ENCODE data around the gene KRT25. TPM values are rescaled to one million over a fixed set of nuclear protein-coding genes. Genes with fewer than 3 reads are reported as not detected.
A peak's percentile ranks its signal among the peaks of the same experiment; 100 is the strongest.

The KRT25 gene, protein sequence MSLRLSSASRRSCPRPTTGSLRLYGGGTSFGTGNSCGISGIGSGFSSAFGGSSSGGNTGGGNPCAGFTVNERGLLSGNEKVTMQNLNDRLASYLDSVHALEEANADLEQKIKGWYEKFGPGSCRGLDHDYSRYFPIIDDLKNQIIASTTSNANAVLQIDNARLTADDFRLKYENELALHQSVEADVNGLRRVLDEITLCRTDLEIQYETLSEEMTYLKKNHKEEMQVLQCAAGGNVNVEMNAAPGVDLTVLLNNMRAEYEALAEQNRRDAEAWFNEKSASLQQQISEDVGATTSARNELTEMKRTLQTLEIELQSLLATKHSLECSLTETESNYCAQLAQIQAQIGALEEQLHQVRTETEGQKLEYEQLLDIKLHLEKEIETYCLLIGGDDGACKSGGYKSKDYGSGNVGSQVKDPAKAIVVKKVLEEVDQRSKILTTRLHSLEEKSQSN
- total RNA-seq (not detected), polyA plus RNA-seq (not detected)

DNA sequence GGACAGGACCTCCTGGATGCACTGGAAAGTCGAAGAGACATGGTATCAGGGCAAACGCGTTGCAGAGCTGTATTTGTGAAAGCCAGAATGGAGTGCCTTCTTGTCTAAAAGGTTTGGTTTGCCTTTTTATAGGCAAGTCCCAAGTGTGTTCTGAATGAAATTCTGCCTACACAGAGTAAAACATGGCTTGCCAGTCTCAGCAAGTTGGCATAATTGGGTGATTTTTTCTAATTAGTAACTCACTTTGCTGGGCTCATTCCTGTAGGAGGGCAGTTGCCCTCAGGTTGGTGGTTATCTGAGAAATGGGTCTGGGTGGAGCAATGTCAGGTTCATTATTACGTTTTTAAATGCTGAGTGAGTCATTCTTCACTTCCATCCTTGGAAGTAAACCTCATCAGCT is at the start of gene KRT25:
Gene KRT25 (minus strand): TSS at position 101 of the 400 bp plus-strand sequence. CDS start 60 bp downstream, at position 41.
- Histone ChIP-seq H3K4me3 (no peak within 1 kb of the TSS), H3K36me3 (no peaks in the 10 kb centered on the region), H3K4me1 (no peaks in the 10 kb centered on the region), H3K27ac (no peak within 1 kb of the TSS), H3K27me3 (no peaks in the 10 kb centered on the region), H3K9me3 (no peaks in the 10 kb centered on the region)
- intact Hi-C loops (cut with DNase I) = no loop called here
- DNase-seq (no peak), FAIRE-seq (no peak), ATAC-seq (no peak)
- TF ChIP-seq, protein P1, sequence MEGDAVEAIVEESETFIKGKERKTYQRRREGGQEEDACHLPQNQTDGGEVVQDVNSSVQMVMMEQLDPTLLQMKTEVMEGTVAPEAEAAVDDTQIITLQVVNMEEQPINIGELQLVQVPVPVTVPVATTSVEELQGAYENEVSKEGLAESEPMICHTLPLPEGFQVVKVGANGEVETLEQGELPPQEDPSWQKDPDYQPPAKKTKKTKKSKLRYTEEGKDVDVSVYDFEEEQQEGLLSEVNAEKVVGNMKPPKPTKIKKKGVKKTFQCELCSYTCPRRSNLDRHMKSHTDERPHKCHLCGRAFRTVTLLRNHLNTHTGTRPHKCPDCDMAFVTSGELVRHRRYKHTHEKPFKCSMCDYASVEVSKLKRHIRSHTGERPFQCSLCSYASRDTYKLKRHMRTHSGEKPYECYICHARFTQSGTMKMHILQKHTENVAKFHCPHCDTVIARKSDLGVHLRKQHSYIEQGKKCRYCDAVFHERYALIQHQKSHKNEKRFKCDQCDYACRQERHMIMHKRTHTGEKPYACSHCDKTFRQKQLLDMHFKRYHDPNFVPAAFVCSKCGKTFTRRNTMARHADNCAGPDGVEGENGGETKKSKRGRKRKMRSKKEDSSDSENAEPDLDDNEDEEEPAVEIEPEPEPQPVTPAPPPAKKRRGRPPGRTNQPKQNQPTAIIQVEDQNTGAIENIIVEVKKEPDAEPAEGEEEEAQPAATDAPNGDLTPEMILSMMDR (IDR thresholded peaks at IDR 0.05) = no peak
- WGBS, 2 donors = 51 to 70% methylated on average over 4 of the region's 4 CpGs

DNA sequence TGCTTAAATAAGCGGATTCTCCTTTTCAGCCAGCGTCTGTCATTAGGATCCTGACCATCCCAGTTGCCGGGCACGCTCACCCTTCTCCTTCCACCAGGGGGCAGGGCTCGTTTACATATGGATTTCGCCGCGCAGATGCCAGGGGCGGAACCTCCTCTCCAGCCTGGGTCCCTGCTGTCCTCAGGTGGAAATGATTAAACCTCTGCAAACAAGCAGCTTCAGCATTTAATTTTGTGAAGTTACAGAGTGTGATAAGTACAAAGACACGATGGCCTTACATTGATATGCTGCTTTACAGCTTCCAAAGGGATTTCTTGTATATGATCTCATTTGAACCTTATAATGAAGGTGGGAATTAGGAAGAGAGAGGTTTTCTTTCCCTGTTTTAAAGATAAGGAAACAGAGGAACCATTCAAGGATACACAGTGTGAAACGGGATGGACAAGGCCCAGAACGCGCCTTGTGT is 48.5 kb upstream of the KRT25 start:
- peaks cover 0 to 35% (median 0%) of the 10 kb centered on the region in 4 donors for H3K27me3 ChIP-seq
- intact Hi-C loops (cut with DNase I) = loop anchor here in 1 of 3 donors (10.0 kb wide), 1 partner anchor 851 kb away; no protein-coding TSS in a partner anchor
- FAIRE-seq (no peak), DNase-seq (peak; percentile 52 to 87 (median 76)), ATAC-seq (peak; percentile 90 to 100 (median 100))
- 3 to 5% methylated on average over 13 of the region's 13 CpGs for WGBS, 2 donors
- H3K4me3 ChIP-seq = no peak overlapping the region
- TF ChIP-seq, protein P1 (IDR thresholded peaks at IDR 0.05) = peak; percentile 62 to 81 (median 70)
- H3K9me3 ChIP-seq = no peaks in the 10 kb centered on the region
- H3K36me3 ChIP-seq = no peaks in the 10 kb centered on the region
- no peak overlapping the region for H3K27ac ChIP-seq
- peaks cover 0 to 4% (median 0%) of the 10 kb centered on the region in 3 donors for H3K4me1 ChIP-seq

DNA sequence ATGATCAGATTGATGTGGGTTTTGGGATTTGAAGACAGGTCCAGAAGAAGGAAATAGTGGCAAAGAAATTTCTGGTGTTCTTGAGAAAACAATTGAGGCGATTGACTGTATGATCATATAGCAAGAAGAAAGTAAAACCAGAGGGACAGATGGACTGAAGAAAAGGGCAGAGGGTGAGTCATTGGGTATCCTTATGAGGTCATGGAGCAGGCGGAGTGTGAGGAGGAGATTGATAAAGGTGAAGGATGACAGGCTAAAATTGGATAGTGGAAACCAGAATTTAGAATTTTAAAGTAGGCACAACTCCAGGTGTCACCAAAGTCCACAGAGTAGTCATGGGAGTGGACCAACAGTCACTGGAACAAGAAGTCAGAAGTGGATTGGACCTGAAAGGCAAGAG is 46.0 kb upstream of the KRT25 start:
- DNase-seq (no peak), ATAC-seq (no peak), FAIRE-seq (no peak)
- TF ChIP-seq, protein P1 (IDR thresholded peaks at IDR 0.05) = no peak
- H3K27ac ChIP-seq = no peak overlapping the region
- no peaks in the 10 kb centered on the region for H3K9me3 ChIP-seq
- H3K4me3 ChIP-seq = no peak overlapping the region
- WGBS, 2 donors = 41 to 56% methylated on average over 2 of the region's 2 CpGs
- peaks cover 0 to 4% (median 0%) of the 10 kb centered on the region in 3 donors for H3K4me1 ChIP-seq
- no peaks in the 10 kb centered on the region for H3K36me3 ChIP-seq
- H3K27me3 ChIP-seq = peaks cover 0 to 40% (median 0%) of the 10 kb centered on the region in 4 donors
- intact Hi-C loops (cut with DNase I) = loop anchor here in 1 of 3 donors (10.0 kb wide), 1 partner anchor 854 kb away; no protein-coding TSS in a partner anchor

DNA sequence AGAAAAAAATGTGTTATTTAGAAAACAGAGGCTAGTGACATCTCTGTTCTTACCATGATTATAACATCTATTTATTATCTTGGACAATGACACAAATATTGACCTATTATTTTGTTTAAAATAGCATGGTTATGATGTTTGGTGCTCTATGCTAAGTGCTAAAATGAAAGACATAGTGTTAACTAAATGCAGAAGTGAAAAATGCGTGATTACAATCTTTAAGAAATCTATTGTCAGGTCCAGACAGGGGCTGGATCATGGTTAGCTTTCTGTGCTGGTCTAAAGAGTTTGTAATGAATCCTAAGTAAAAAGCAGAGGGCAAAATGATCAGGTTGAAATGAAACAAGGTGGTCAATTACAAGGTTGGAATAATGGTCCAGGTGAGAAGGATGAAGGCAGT is 45.2 kb upstream of the KRT25 start:
- Histone ChIP-seq H3K36me3 (no peaks in the 10 kb centered on the region), H3K4me1 (peaks cover 0 to 4% (median 0%) of the 10 kb centered on the region in 3 donors), H3K9me3 (no peaks in the 10 kb centered on the region), H3K27ac (no peak overlapping the region), H3K27me3 (peaks cover 0 to 33% (median 0%) of the 10 kb centered on the region in 4 donors), H3K4me3 (no peak overlapping the region)
- intact Hi-C loops (cut with DNase I) = loop anchor here in 1 of 3 donors (10.0 kb wide), 1 partner anchor 854 kb away; no protein-coding TSS in a partner anchor
- ATAC-seq (no peak), DNase-seq (no peak), FAIRE-seq (no peak)
- WGBS, 2 donors = 47 to 68% methylated on average over 1 of the region's 1 CpG
- TF ChIP-seq, protein P1 (IDR thresholded peaks at IDR 0.05) = no peak

All from pancreas (tissue), 10 donors.